HEK293 (cell line): ENCODE measurements around the gene TRAPPC6A.

ENCODE experiments used
- CTCF ChIA-PET: fragments of 350-600 bp; formaldehyde crosslinking; extraction: SDS; loops from one replicate; lab custom pipeline; 2021; ENCODE audit warnings: antibody characterized with exemption; lab: Yijun Ruan, JAX
- POLR2A ChIA-PET: fragments of 300-600 bp; formaldehyde crosslinking; extraction: SDS; loops from one replicate; lab custom pipeline; 2020; ENCODE audit warnings: antibody characterized with exemption, inconsistent platforms; lab: Yijun Ruan, JAX
- H3K27ac ChIP-seq: fragments of 200-500 bp; sonication (Bioruptor generic); 2 replicates; pipeline ENCODE4 v1.5.1; 2014; ENCODE audit warnings: low read depth, low read length, control low read depth, inconsistent platforms; ENCODE audit errors: extremely low read depth
- H3K36me3 ChIP-seq, 2 experiments: fragments of 200-500 bp in 1 of 2; sonication (Bioruptor generic) in 1 of 2; 1 replicate in 1 of 2; 2 replicates in 1 of 2; pipeline ENCODE4 v1.5.1; 2014 to 2017; ENCODE audit warnings: inconsistent platforms in 2 of 2, low read length in 2 of 2; ENCODE audit not compliant: control insufficient read depth in 2 of 2, insufficient read depth in 1 of 2
- H3K4me1 ChIP-seq: fragments of 200-500 bp; sonication (Bioruptor generic); 2 replicates; pipeline ENCODE4 v1.5.1; 2014; ENCODE audit warnings: mild to moderate bottlenecking, low read length, inconsistent platforms; ENCODE audit not compliant: control insufficient read depth, insufficient read depth
- H3K4me3 ChIP-seq: 2 replicates; pipeline ENCODE4 v1.5.1; 2011; ENCODE audit warnings: low read depth, mild to moderate bottlenecking, control low read depth, low read length, moderate library complexity
- H3K9me3 ChIP-seq: fragments of 200-500 bp; sonication (Bioruptor generic); 2 replicates; pipeline ENCODE4 v1.5.1; 2014; ENCODE audit warnings: low read depth, low read length, inconsistent platforms; ENCODE audit not compliant: control insufficient read depth, insufficient read depth
- EGR2 ChIP-seq: fragments of 450-650 bp; formaldehyde crosslinking; IDR thresholded peaks from 2 replicates; pipeline ENCODE4 v1.5.1; 2016; ENCODE audit warnings: low read depth, missing biosample characterization, missing genetic modification characterization
- GLIS1 ChIP-seq: fragments of 450-650 bp; formaldehyde crosslinking; IDR thresholded peaks from 2 replicates; pipeline ENCODE4 v1.5.1; 2016; ENCODE audit warnings: missing biosample characterization, missing genetic modification characterization
- GLIS2 ChIP-seq: fragments of 450-650 bp; formaldehyde crosslinking; IDR thresholded peaks from 2 replicates; pipeline ENCODE4 v1.5.1; 2016; ENCODE audit warnings: missing biosample characterization, missing genetic modification characterization
- MYNN ChIP-seq: fragments of 450-650 bp; formaldehyde crosslinking; IDR thresholded peaks from 2 replicates; pipeline ENCODE4 v1.5.1; 2016; ENCODE audit warnings: missing biosample characterization, missing genetic modification characterization, borderline replicate concordance
- PRDM1 ChIP-seq: fragments of 450-650 bp; formaldehyde crosslinking; IDR thresholded peaks from 2 replicates; pipeline ENCODE4; 2016; ENCODE audit warnings: missing biosample characterization, missing genetic modification characterization
- SCRT2 ChIP-seq: fragments of 450-650 bp; formaldehyde crosslinking; IDR thresholded peaks from 2 replicates; pipeline ENCODE4 v1.5.1; 2016; ENCODE audit warnings: missing biosample characterization, missing genetic modification characterization
- SP2 ChIP-seq: fragments of 450-650 bp; formaldehyde crosslinking; IDR thresholded peaks from 2 replicates; pipeline ENCODE4 v1.5.1; 2016; ENCODE audit warnings: missing biosample characterization, missing genetic modification characterization
- SP7 ChIP-seq: fragments of 450-650 bp; formaldehyde crosslinking; IDR thresholded peaks from 2 replicates; pipeline ENCODE4 v1.5.1; 2016; ENCODE audit warnings: missing biosample characterization, missing genetic modification characterization
- ZBTB17 ChIP-seq: fragments of 450-650 bp; formaldehyde crosslinking; IDR thresholded peaks from 2 replicates; pipeline ENCODE4 v1.5.1; 2016; ENCODE audit warnings: missing biosample characterization, missing genetic modification characterization
- ZFHX2 ChIP-seq: fragments of 450-650 bp; formaldehyde crosslinking; conservative IDR thresholded peaks from 2 replicates; pipeline ENCODE4 v1.5.1; 2016; ENCODE audit warnings: missing biosample characterization, missing genetic modification characterization
- ZIC2 ChIP-seq: fragments of 450-650 bp; formaldehyde crosslinking; IDR thresholded peaks from 2 replicates; pipeline ENCODE4 v1.5.1; 2016; ENCODE audit warnings: missing biosample characterization, missing genetic modification characterization
- ZNF239 ChIP-seq: fragments of 450-650 bp; formaldehyde crosslinking; IDR thresholded peaks from 2 replicates; pipeline ENCODE4 v1.5.1; 2016; ENCODE audit warnings: missing biosample characterization, missing genetic modification characterization
- ZNF311 ChIP-seq: fragments of 450-650 bp; formaldehyde crosslinking; IDR thresholded peaks from 2 replicates; pipeline ENCODE4 v1.5.1; 2017; ENCODE audit warnings: missing biosample characterization, missing genetic modification characterization, borderline replicate concordance
- ZNF341 ChIP-seq: fragments of 450-650 bp; formaldehyde crosslinking; IDR thresholded peaks from 2 replicates; pipeline ENCODE4; 2016; ENCODE audit warnings: low read depth, missing biosample characterization, missing genetic modification characterization
- ZNF423 ChIP-seq: fragments of 450-650 bp; formaldehyde crosslinking; IDR thresholded peaks from 2 replicates; pipeline ENCODE4 v1.5.1; 2016; ENCODE audit warnings: missing biosample characterization, missing genetic modification characterization
- ZNF600 ChIP-seq: fragments of 450-650 bp; formaldehyde crosslinking; IDR thresholded peaks from 2 replicates; pipeline ENCODE4 v1.5.1; 2016; ENCODE audit warnings: missing biosample characterization, missing genetic modification characterization
- ZNF654 ChIP-seq: fragments of 450-650 bp; formaldehyde crosslinking; IDR thresholded peaks from 2 replicates; pipeline ENCODE4 v1.5.1; 2016; ENCODE audit warnings: low read depth, missing biosample characterization, missing genetic modification characterization
- TF ChIP-seq, protein P1 (sequence below): fragments of 450-650 bp; formaldehyde crosslinking; IDR thresholded peaks from 2 replicates; pipeline ENCODE4 v1.5.1; 2017; ENCODE audit warnings: missing biosample characterization, missing genetic modification characterization
- TF ChIP-seq, protein P2 (sequence below): fragments of 450-650 bp; formaldehyde crosslinking; IDR thresholded peaks from 2 replicates; pipeline ENCODE4 v1.5.1; 2016; ENCODE audit warnings: missing biosample characterization, missing genetic modification characterization
- TF ChIP-seq, protein P3 (sequence below): fragments of 450-650 bp; formaldehyde crosslinking; IDR thresholded peaks from 2 replicates; pipeline ENCODE4 v1.5.1; 2017; ENCODE audit warnings: missing biosample characterization, missing genetic modification characterization
- TF ChIP-seq, protein P4 (sequence below): fragments of 450-650 bp; formaldehyde crosslinking; IDR thresholded peaks from 2 replicates; pipeline ENCODE4 v1.5.1; 2017; ENCODE audit warnings: missing biosample characterization, missing genetic modification characterization
- TF ChIP-seq, protein P5 (sequence below): fragments of 450-650 bp; formaldehyde crosslinking; IDR thresholded peaks from 2 replicates; pipeline ENCODE4 v1.5.1; 2017; ENCODE audit warnings: missing biosample characterization, missing genetic modification characterization

TRAPPC6A gene

DNA sequence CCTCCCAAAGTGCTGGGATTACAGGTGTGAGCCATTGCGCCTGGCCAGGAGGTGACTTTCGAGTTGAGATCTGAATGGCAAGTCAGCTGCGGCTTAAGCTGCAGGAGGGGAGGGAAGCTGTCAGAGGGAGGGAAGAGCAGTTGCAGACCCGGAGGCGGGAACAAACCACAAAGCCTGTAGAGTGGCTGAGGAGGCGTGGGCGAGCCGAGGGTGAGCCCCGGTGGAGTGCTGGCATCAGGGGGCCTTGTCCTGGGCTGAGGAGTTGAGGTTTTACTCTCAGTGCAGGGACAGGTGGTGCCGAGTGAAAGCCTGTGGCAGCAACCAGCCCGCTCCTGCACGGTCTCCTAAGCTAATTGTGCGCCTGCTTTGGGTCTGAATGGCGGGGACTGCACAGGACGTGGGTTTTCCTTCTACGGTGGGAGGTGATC is 60.9 kb downstream of the TRAPPC6A start:
- Histone ChIP-seq H3K9me3 (no peaks in the 10 kb centered on the region), H3K4me3 (no peak overlapping the region), H3K27ac (0 out of 2 replicates have a peak overlapping the region, but pooled peaks have one; percentile 31), H3K4me1 (peaks cover 26% of the 10 kb centered on the region)
- CTCF ChIA-PET, result interaction anchor here (1.0 to 1.3 kb wide), 2 partner anchors 26 kb away, joined by 3 to 5 read pairs; no protein-coding TSS in a partner anchor
- TF ChIP-seq, protein P1, sequence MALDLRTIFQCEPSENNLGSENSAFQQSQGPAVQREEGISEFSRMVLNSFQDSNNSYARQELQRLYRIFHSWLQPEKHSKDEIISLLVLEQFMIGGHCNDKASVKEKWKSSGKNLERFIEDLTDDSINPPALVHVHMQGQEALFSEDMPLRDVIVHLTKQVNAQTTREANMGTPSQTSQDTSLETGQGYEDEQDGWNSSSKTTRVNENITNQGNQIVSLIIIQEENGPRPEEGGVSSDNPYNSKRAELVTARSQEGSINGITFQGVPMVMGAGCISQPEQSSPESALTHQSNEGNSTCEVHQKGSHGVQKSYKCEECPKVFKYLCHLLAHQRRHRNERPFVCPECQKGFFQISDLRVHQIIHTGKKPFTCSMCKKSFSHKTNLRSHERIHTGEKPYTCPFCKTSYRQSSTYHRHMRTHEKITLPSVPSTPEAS (tag by site-specific recombination), result no peak
- TF ChIP-seq, protein P2, sequence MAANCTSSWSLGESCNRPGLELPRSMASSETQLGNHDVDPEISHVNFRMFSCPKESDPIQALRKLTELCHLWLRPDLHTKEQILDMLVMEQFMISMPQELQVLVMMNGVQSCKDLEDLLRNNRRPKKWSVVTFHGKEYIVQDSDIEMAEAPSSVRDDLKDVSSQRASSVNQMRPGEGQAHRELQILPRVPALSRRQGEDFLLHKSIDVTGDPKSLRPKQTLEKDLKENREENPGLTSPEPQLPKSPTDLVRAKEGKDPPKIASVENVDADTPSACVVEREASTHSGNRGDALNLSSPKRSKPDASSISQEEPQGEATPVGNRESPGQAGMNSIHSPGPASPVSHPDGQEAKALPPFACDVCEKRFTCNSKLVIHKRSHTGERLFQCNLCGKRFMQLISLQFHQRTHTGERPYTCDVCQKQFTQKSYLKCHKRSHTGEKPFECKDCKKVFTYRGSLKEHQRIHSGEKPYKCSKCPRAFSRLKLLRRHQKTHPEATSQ (tag by site-specific recombination), result no peak
- TF ChIP-seq ZIC2 (tag by site-specific recombination) (peak; percentile 65), SP2 (tag by site-specific recombination) (peak; percentile 37; the same call in 1 of the 2 replicates), ZNF341 (tag by site-specific recombination) (peak; percentile 89), ZFHX2 (tag by site-specific recombination) (peak; percentile 96), SP7 (tag by site-specific recombination) (peak; percentile 69), ZNF600 (peak; percentile 46; the same call in 1 of the 2 replicates), ZNF423 (tag by site-specific recombination) (no peak), ZBTB17 (tag by site-specific recombination) (0 out of 2 replicates have a peak, but pooled peaks have one; percentile 26), MYNN (no peak), EGR2 (tag by site-specific recombination) (peak; percentile 89), ZNF654 (tag by site-specific recombination) (no peak), SCRT2 (tag by site-specific recombination) (0 out of 2 replicates have a peak, but pooled peaks have one; percentile 30), GLIS1 (tag by site-specific recombination) (peak; percentile 80), PRDM1 (no peak), ZNF239 (tag by site-specific recombination) (no peak), GLIS2 (tag by site-specific recombination) (0 out of 2 replicates have a peak, but pooled peaks have one; percentile 9), ZNF311 (no peak)
- TF ChIP-seq, protein P3, sequence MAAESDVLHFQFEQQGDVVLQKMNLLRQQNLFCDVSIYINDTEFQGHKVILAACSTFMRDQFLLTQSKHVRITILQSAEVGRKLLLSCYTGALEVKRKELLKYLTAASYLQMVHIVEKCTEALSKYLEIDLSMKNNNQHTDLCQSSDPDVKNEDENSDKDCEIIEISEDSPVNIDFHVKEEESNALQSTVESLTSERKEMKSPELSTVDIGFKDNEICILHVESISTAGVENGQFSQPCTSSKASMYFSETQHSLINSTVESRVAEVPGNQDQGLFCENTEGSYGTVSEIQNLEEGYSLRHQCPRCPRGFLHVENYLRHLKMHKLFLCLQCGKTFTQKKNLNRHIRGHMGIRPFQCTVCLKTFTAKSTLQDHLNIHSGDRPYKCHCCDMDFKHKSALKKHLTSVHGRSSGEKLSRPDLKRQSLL, result no peak
- TF ChIP-seq, protein P4, sequence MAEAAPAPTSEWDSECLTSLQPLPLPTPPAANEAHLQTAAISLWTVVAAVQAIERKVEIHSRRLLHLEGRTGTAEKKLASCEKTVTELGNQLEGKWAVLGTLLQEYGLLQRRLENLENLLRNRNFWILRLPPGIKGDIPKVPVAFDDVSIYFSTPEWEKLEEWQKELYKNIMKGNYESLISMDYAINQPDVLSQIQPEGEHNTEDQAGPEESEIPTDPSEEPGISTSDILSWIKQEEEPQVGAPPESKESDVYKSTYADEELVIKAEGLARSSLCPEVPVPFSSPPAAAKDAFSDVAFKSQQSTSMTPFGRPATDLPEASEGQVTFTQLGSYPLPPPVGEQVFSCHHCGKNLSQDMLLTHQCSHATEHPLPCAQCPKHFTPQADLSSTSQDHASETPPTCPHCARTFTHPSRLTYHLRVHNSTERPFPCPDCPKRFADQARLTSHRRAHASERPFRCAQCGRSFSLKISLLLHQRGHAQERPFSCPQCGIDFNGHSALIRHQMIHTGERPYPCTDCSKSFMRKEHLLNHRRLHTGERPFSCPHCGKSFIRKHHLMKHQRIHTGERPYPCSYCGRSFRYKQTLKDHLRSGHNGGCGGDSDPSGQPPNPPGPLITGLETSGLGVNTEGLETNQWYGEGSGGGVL, result peak; percentile 70
- TF ChIP-seq, protein P5, sequence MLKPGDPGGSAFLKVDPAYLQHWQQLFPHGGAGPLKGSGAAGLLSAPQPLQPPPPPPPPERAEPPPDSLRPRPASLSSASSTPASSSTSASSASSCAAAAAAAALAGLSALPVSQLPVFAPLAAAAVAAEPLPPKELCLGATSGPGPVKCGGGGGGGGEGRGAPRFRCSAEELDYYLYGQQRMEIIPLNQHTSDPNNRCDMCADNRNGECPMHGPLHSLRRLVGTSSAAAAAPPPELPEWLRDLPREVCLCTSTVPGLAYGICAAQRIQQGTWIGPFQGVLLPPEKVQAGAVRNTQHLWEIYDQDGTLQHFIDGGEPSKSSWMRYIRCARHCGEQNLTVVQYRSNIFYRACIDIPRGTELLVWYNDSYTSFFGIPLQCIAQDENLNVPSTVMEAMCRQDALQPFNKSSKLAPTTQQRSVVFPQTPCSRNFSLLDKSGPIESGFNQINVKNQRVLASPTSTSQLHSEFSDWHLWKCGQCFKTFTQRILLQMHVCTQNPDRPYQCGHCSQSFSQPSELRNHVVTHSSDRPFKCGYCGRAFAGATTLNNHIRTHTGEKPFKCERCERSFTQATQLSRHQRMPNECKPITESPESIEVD (tag by site-specific recombination), result no peak
- TF ChIP-seq, all 188 proteins: peak for 12
- no peaks in the 10 kb centered on the region; a peak in 1 of 3 replicates for H3K36me3 ChIP-seq
- POLR2A ChIA-PET, result interaction anchor here (0.8 to 1.3 kb wide), 2 partner anchors 14 to 25 kb away, joined by 3 to 7 read pairs; no protein-coding TSS in a partner anchor
